Uterus (tissue), 4 donors: ENCODE data around the gene PRELID1. TPM values are rescaled to one million over a fixed set of nuclear protein-coding genes. Genes with fewer than 3 reads are reported as not detected.
A peak's percentile ranks its signal among the peaks of the same experiment; 100 is the strongest.

Source experiments
- DNase-seq, 2 donors: peaks; one replicate each; pipeline ENCODE4 v3.0.0-alpha.2; 2019 to 2020
- H3K27ac ChIP-seq, 2 donors: fragments of 200-600 bp; sonication (generic); 1 replicate in 1 of 2; 2 replicates in 1 of 2; pipeline ENCODE4 v1.5.1; 2016 to 2018
- H3K27me3 ChIP-seq, 2 donors: fragments of 200-600 bp; sonication (generic); one replicate each; pipeline ENCODE4 v1.5.1; 2018 to 2019; ENCODE audit warnings: control low read depth in 1 of 2
- H3K36me3 ChIP-seq, 2 donors: fragments of 200-600 bp; sonication (generic); one replicate each; pipeline ENCODE4 v1.5.1; 2019; ENCODE audit warnings: control low read depth in 1 of 2
- H3K4me1 ChIP-seq, 2 donors: fragments of 200-600 bp; sonication (generic); one replicate each; pipeline ENCODE4 v1.5.1; 2018 to 2019; ENCODE audit warnings: control low read depth in 1 of 2
- H3K4me3 ChIP-seq, 2 donors: fragments of 200-600 bp; sonication (generic); 1 replicate in 1 of 2; 2 replicates in 1 of 2; pipeline ENCODE4 v1.5.1; 2018 to 2019; ENCODE audit warnings: mild to moderate bottlenecking in 1 of 2
- H3K9me3 ChIP-seq, 2 donors: fragments of 200-600 bp; sonication (generic); one replicate each; pipeline ENCODE4 v1.5.1; 2019; ENCODE audit warnings: control low read depth in 1 of 2
- POLR2A ChIP-seq, 2 donors: fragments of 450-650 bp; IDR thresholded peaks; one replicate each; pipeline ENCODE4 v1.6.1; 2016; ENCODE audit warnings: antibody characterized with exemption in 2 of 2, mild to moderate bottlenecking in 1 of 2, moderate library complexity in 1 of 2
- intact Hi-C: fragments of 100-400 bp; cut with DNase I; formaldehyde crosslinking; loops from one replicate; pipeline ENCODE4 v1.15.1; 2023; ENCODE audit warnings: low total_unique reads
- total RNA-seq, 4 donors: library from RNA; depleted of rRNA in 3 of 4; stranded (reverse); fragments of >200 nt in 3 of 4; gene quantifications; one replicate each; pipeline versions ENCODE4 v1.1.0 to v1.2.4, GENCODE V29; 2014 to 2023
- TF ChIP-seq, protein P1 (sequence below), 4 experiments: fragments of 200-600 bp in 2 of 4; fragments of 450-650 bp in 2 of 4; sonication (generic) in 2 of 4; IDR thresholded peaks; one replicate each; pipeline ENCODE4 v1.5.1; 2016 to 2019; ENCODE audit warnings: antibody characterized with exemption in 4 of 4, mild to moderate bottlenecking in 2 of 4, moderate library complexity in 1 of 4
- donor health status: DM: yes; HTN: yes; CAD: no.

The PRELID1 gene
- total RNA-seq, 4 donors from 2014 or later = 25.4 to 73.1 (median 49.0) TPM

DNA sequence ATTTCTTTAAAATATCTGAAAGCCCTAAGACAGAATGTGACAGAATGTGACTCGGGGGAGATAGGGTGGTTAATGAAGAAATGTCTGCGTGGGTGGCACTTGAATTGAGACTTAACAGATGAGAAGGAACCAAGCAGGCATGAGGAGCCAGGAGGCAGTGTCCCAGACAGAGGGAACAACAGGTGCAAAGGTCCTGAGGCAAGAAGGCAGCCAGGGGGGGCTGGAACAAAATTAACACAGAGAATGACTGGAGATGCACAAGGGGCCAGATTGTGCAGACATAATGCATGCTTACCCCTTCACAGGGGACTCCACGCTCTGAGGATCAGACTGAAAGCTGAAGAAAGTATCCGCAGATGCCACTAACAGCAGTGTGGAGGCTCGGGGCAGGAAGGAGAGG, 46.2 kb downstream of the PRELID1 start:
- Histone ChIP-seq H3K27ac (no peak overlapping the region), H3K4me3 (no peak overlapping the region), H3K4me1 (peaks cover 6 to 9% of the 10 kb centered on the region in 2 donors), H3K36me3 (no peaks in the 10 kb centered on the region), H3K9me3 (no peaks in the 10 kb centered on the region), H3K27me3 (no peaks in the 10 kb centered on the region)
- no peak for DNase-seq
- TF ChIP-seq POLR2A (IDR thresholded peaks at IDR 0.05) = no peak
- TF ChIP-seq, protein P1, sequence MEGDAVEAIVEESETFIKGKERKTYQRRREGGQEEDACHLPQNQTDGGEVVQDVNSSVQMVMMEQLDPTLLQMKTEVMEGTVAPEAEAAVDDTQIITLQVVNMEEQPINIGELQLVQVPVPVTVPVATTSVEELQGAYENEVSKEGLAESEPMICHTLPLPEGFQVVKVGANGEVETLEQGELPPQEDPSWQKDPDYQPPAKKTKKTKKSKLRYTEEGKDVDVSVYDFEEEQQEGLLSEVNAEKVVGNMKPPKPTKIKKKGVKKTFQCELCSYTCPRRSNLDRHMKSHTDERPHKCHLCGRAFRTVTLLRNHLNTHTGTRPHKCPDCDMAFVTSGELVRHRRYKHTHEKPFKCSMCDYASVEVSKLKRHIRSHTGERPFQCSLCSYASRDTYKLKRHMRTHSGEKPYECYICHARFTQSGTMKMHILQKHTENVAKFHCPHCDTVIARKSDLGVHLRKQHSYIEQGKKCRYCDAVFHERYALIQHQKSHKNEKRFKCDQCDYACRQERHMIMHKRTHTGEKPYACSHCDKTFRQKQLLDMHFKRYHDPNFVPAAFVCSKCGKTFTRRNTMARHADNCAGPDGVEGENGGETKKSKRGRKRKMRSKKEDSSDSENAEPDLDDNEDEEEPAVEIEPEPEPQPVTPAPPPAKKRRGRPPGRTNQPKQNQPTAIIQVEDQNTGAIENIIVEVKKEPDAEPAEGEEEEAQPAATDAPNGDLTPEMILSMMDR (IDR thresholded peaks at IDR 0.05) = no peak
- intact Hi-C loops = no loop called here

DNA sequence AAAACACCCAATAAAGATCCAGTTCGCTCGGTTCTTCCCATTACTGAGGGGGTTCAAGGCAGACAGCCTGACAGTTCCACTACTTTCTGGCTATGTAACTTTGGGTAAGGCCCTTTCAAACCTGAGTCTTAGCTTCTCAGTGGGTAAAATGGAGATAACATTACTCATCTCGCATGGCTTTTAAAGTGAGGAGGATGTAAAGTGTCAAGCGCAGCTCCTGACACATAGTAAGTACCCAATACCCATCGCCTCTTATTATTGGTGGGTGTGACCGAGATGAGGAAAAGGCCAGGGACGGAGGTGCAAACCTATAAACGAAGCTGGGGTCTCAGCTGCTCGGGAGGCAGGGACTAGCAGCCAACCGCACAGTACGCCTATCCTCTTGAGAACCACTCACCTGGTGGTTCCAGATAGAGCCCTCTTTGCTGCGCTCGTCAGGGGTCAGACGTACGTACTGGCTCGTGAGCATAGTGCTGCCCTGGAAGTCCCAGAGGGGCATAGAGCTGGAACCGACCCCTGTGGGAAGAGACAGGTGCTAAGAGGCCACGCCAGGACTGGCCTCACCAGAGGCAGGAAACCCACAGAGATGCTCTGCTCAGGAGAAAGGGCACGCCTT, 47.3 kb downstream of the PRELID1 start:
- DNase-seq = no peak
- H3K36me3 ChIP-seq = no peaks in the 10 kb centered on the region
- intact Hi-C loops = no loop called here
- peaks cover 6 to 9% of the 10 kb centered on the region in 2 donors for H3K4me1 ChIP-seq
- H3K27ac ChIP-seq = peak overlapping the region; percentile 90 to 92
- no peaks in the 10 kb centered on the region for H3K9me3 ChIP-seq
- H3K4me3 ChIP-seq = peak overlapping the region; percentile 66 to 81
- TF ChIP-seq, protein P1 (IDR thresholded peaks at IDR 0.05) = no peak
- TF ChIP-seq POLR2A (IDR thresholded peaks at IDR 0.05) = no peak
- H3K27me3 ChIP-seq = no peaks in the 10 kb centered on the region

DNA sequence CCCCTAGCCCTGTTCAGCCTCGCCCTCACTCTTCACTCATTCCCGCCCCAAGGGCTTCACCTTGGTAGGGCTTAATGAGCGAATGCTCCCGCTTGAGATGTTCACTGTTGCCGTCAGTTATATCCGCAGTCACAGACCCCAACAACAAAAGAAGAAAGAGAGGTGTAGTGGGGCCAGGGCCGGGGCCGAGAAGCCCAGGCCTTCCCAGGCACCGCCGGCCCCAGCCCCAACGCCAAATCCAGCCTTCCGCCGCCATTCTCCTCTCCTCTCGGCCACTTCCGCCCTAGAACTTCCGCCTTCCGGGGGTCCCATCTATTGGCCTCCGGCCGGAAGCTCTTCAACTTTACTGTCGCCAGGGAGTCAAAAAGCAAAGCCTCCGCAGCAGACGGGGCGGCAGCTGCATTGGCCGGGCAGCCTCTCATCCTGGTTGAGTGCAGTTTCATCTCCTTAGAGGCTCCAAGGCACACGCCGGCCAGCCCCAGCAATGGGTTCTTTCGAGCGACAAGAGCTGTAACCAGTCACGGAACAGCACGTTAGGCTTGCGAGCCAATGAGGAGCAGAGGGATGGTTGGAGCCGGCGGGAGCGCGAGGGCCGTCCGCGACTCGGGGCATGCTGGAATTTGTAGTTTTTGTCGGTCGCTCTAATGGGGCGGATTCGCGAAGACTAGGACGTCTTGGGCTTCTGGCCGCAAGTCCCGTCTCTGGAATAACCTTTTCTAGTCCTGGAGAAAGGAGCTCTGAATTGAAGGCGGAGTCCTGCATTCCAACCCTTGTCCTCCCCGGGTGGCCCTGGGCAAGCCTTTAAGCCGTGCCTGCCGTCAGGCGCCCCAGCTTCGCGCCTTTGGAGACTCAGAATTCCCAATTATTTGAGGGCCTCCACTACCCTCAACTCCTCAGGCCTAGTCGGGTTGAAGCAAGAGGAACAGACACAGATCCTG, 48.1 kb downstream of the PRELID1 start, which contains the start of gene LMAN2:
LMAN2 (minus strand) TSS at position 277 of the 938 bp plus-strand sequence; CDS start at position 256, 21 bp downstream.
- no peaks in the 10 kb centered on the region for H3K9me3 ChIP-seq
- H3K27ac ChIP-seq = peak within 1 kb of the TSS; percentile 90 to 92
- no peaks in the 10 kb centered on the region for H3K27me3 ChIP-seq
- peak; percentile 92 to 95 for DNase-seq
- H3K4me3 ChIP-seq = peak within 1 kb of the TSS; percentile 66 to 81
- TF ChIP-seq POLR2A (IDR thresholded peaks at IDR 0.05) = peak in 1 of 2 donors; percentile 46
- TF ChIP-seq, protein P1 (IDR thresholded peaks at IDR 0.05) = no peak
- peaks cover 6 to 9% of the 10 kb centered on the region in 2 donors for H3K4me1 ChIP-seq
- intact Hi-C loops = no loop called here
- H3K36me3 ChIP-seq = no peaks in the 10 kb centered on the region

DNA sequence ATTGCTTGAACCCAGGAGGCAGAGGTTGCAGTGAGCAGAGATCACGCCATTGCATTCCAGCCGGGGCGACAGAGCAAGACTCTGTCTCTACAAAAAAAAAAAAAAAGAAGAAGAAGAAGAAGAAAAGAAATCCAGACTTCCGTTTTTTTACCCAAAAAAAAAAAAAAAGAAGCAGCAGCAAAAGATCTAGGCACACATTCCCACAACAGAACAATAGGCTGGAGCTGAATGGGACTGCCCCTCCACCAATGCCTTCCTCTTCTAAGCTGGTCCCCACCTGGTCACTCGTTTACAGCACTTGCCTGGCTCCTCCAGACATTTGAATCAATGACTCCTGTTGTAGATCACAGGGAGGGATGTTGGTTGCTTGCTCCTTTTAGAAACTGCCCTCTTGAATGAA, 49.5 kb downstream of the PRELID1 start:
- H3K4me3 ChIP-seq = no peak overlapping the region
- DNase-seq = no peak
- peaks cover 6 to 9% of the 10 kb centered on the region in 2 donors for H3K4me1 ChIP-seq
- no peaks in the 10 kb centered on the region for H3K27me3 ChIP-seq
- no peaks in the 10 kb centered on the region for H3K36me3 ChIP-seq
- intact Hi-C loops = no loop called here
- H3K9me3 ChIP-seq = no peaks in the 10 kb centered on the region
- no peak overlapping the region for H3K27ac ChIP-seq
- TF ChIP-seq, protein P1 (IDR thresholded peaks at IDR 0.05) = no peak
- no peak for TF ChIP-seq POLR2A (IDR thresholded peaks at IDR 0.05)

DNA sequence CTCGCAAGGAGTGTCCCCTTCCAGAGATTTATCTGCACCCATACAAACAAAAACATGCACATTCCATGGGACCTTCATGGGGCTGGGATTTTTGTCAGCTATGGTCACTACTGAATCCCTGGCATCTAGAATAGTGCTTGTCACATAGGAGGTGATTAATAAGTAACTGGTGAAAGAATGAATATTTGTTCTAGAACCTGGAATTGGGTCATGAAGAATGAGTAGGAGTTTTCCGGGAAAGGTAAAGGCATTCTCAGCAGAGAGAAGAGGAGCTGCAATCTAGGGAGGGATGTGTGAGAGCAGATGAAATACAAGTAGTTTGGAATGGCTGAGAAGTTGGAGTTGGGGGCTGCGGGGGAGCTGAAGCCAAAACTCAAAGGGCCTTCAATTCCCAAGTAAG, 50.7 kb downstream of the PRELID1 start:
- no peak overlapping the region for H3K27ac ChIP-seq
- peaks cover 6 to 9% of the 10 kb centered on the region in 2 donors for H3K4me1 ChIP-seq
- H3K36me3 ChIP-seq = no peaks in the 10 kb centered on the region
- no peak overlapping the region for H3K4me3 ChIP-seq
- no peak for TF ChIP-seq POLR2A (IDR thresholded peaks at IDR 0.05)
- TF ChIP-seq, protein P1 (IDR thresholded peaks at IDR 0.05) = no peak
- H3K27me3 ChIP-seq = no peaks in the 10 kb centered on the region
- DNase-seq = no peak
- no peaks in the 10 kb centered on the region for H3K9me3 ChIP-seq
- intact Hi-C loops = no loop called here
